ENCODE data around the gene UQCC2.

The UQCC2 gene

DNA sequence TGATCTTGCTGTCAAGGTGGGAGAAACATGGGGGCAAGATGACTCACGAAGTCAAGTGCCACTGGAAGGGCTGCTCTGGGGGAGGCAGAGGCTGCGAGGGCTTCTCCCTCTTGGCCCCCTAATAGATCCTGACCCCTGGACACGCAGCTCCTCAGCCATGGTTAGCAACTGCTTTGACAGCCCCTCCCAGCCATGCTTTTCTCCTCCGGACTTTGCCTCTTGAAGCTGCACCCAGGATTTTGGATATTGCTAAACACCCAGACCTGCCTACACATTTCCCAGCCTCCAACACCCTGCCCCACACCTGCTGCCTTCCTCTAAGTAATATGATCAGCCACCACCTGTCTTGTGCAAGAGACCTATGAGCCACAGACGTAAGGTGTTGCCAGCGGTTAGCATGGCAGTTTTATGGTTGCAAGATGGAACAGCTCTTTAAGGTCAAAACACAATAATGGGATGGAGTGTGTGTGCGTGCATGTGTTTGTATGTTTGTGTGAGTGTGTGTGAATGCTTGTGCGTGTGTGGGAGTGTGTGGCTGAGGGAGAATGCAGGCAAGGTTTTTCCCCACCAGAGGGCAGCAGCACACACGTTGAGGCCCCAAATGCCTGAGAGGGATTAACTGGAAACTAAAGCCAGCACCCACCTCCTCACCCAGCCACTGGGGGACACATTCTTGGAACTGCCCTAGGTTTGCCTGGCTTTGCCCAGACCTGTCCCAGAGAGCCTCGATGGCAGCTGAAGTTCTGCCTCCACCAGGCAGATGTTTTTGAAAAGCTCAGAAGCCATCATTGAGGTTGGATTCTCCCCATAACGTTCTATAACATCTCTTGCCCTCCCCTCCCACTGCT lies 32.7 kb upstream of the UQCC2 start:
- peak; percentile 81 for DNase-seq

DNA sequence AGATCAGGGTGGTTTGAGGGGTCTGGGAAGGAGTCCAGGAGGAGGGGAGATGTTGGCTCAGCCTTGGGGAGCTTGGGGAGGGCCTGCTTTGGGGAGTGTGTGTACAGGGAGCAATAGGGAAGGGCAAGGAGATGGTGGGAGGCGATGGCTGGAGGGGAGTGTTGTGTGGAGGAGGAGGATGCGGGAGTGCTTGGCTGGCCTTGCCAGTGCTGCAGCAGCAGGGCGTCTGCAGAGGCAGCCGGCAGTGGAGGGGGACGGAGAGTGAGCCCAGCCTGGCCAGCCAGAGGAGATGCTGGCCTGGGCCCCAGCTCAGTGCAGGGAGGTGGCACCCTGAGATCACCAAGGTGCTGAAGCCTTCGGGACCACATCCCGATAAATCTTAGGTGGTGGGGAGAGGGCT lies 31.3 kb upstream of the UQCC2 start:
- no peak for DNase-seq

- no peak for DNase-seq
These were observed 30.6 kb upstream of the UQCC2 start for GRCh38 chr6:33742092-33742491.

DNA sequence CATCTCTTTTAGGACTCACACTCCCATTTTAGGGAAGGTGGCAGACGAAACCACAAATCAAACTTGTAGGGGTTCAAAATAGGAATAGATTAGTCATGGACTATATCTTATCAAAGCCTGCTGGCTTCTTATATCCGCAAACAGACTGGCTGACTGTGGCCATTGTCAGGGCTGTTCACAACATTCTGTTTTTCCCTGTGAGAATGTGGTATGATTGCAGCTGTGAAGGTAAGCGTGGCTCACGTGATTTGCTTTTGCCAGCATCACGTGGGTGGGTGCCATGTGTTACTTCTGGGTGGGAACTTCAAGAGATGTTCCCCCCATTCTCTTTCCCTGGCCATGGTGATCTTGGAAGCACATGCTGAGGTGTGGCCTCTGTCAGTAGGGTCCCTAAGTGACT lies 29.3 kb upstream of the UQCC2 start:
- DNase-seq: no peak

GRCh38 chr6:33740204-33740608 lies 28.7 kb upstream of the UQCC2 start:
- no peak for DNase-seq

DNA sequence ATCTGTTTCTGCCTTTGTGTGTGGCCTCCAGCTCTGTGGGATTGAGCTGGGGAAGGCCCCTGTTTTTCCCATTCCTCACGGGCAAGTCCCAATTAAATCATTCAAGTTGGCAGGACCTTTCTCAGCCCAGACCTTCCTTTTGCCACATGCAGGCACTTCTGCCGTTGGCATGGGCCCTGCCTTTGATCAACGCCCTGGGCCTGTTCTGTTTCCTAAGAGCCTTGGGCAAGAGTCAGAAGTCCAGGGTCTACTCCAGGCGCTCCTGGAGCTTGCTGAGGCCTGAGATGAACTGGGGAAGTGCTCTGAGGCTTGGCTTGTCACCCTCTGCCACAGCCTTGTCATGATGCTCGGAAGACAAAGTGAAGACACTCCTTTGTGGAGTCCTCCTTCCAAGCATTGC lies 28.1 kb upstream of the UQCC2 start:
- DNase-seq: no peak

DNA sequence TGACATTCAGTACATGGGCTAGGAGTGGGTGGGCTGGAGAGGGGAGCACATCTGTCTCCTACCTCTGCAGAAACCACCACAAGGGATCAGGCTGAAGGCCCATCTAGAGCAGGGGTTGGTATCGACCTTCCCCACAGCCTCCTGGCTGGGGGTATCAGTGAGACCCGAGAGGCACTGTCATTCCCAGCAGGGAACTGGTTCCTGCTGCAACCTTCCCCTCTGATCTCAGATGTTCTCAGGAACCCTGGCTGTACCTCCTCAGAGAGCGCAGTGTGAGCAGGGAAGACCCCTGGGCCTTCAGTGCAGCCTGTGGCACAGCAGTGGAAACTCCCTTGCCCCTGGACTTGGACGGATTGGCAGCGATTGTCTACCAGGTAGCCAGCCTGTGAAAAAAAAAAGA lies 27.4 kb upstream of the UQCC2 start:
- DNase-seq: no peak

DNA sequence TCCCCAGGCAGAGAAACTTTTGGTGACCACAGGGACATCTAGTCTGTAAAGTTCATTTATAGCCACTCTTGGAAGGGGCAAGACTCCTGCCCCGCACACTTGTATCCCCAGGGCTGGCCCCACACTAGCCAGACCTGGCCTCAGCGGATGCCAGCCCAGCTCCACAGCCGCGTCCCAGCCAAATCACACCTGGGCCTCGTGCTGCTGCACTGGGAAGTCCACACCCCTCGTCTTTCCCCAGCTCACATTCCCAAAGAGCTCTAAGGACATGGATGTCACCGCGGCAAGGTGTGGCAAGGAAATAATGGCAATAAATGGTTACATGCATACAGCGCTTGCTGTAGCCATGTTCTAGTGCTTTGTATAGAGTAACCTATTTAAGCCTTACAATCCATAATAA lies 26.7 kb upstream of the UQCC2 start:
- DNase-seq: no peak

DNA sequence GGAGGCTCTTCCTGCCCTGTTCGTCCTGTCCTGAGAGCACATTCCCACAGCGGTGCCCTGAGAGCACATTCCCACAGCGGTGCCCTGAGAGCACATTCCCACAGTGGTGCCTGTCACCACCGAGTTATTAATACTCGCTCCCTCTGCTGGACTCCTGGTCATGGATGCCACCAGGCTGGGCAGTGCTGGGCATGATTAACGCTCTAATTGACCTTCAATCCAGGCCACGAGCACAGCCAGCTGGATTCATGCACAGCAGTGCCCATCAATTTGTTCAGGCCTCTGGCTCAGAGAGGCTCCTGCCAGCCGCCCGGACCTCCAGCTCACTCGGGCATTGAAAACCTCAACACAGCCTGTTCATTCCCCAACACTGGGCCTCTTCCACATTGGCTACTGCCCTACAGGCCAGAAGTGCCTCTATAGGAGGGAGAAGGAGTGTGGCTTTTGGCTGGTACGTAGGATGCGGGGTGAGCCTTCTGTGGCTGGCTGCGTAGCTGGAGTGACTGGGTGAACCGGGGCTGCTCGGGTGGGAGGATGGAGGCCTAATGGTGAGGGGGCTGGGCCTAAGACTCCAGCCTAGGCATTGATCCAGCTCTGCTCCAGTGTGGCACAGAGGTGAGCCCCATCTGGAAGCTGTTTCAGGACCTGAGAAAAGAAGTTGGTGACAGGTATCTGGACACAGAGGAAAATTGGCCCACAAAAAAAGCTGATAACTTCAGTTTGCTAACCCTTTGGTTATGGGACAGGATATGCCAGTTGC lies 25.9 kb upstream of the UQCC2 start:
- no peak for DNase-seq

DNA sequence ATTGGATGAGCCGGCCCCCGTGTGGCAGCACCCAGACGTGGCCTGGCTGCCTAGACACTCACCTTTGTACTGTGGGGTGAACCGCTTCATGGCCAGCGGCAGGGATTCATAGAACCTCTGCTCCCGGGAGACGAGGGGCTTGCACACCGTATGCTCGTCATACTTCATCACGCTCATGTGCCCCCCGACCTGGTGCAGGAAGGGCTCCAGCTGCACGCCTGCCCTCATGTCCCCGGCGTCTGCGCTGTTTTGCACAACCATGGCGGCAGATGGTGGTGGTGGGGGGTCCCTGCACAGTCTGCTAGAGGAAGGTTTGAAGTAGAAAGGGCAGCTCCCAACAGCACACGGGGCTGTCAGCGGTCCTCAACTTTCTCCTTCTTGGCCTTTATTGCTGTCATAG lies 23.7 kb upstream of the UQCC2 start:
- DNase-seq: no peak

GRCh38 chr6:33733709-33734007 lies 22.2 kb upstream of the UQCC2 start:
- no peak for DNase-seq

- DNase-seq: no peak
These were observed 21.6 kb upstream of the UQCC2 start for GRCh38 chr6:33732817-33733708.

GRCh38 chr6:33732385-33732784 lies 20.9 kb upstream of the UQCC2 start:
- DNase-seq: no peak

- no peak for DNase-seq
These were observed 20.3 kb upstream of the UQCC2 start for GRCh38 chr6:33731751-33732282.

- no peak for DNase-seq
These were observed 19.5 kb upstream of the UQCC2 start for GRCh38 chr6:33731035-33731434.

GRCh38 chr6:33730611-33731010 lies 19.1 kb upstream of the UQCC2 start:
- no peak for DNase-seq

- no peak for DNase-seq
These were observed 17.6 kb upstream of the UQCC2 start for GRCh38 chr6:33729059-33729458.

GRCh38 chr6:33728438-33728837 lies 16.9 kb upstream of the UQCC2 start:
- no peak for DNase-seq

DNA sequence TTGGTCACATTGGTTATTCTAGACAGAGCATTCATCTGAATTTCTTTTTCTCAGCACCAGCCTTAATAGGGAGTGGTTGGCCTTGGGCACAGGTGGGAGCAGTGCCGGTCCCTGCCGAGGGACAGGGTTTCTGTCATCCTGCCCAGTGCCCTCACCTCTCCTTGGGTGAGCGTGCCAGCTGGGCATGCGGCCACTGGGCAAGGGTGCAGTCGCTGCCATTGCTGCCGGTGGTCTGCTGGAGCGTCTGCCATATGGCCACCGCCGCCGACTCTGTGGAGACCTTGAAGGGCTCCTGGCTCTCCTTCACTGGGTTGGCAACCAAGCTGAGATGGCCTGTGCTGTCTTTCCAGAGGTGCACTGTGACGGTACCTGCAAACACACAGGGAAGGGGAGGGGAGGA lies 16.4 kb upstream of the UQCC2 start:
- no peak for DNase-seq

DNA sequence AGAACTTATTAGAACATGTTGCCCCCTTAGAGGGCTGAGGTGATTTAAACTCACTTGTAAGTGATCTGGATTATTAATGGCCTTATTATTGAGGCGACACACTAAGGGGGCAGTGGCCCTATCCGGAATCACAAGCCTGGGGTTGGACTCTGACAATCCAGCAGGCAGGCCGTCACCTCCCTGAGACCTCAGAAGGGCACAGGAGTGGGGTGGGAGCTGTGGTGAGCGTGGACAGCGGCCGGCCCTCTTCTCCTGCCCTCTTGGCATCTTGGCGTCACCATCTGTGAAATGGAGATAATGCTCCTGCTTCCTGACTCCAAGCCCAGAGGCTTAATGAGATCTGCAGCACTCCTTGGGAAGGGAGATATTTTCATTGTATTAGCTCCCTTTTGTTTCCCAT lies 15.6 kb upstream of the UQCC2 start:
- no peak for DNase-seq

- DNase-seq: no peak
These were observed 15.2 kb upstream of the UQCC2 start for GRCh38 chr6:33726696-33727095.

- DNase-seq: no peak
These were observed 14.6 kb upstream of the UQCC2 start for GRCh38 chr6:33725891-33726673.

GRCh38 chr6:33725222-33725621 lies 13.7 kb upstream of the UQCC2 start:
- no peak for DNase-seq

Measured in stimulated activated CD4-positive, alpha-beta T cell treated with anti-CD3 and anti-CD28 coated beads, Interleukin-15, amount 100 ng/mL, for 24 hours (primary cell).